K562 treated with DMSO at 1 percent for 4 hours (cell line): ENCODE results near the gene ZNF529. TPM values are rescaled to one million over a fixed set of nuclear protein-coding genes. Genes with fewer than 3 reads are reported as not detected.

Experiments
- total RNA-seq: library from RNA; unstranded; fragments of 300-600 nt; gene quantifications from 2 replicates; pipeline ENCODE4 v1.2.3, GENCODE V29; 2022; ENCODE audit not compliant: insufficient read depth

Gene ZNF529
- total RNA-seq = 1.9 and 3.1 TPM in 2 replicates

GRCh38 chr19:36573020-36573894 is at the start of gene ZNF529:
TSS of gene ZNF529 (minus strand) at chr19:36573292. CDS start at chr19:36572346, 946 bp downstream.

GRCh38 chr19:36605101-36605876 is 32.2 kb upstream of the ZNF529 start, which contains the start of gene ZNF382:
TSS of gene ZNF382 (plus strand) at chr19:36605313. CDS start at chr19:36609915, 4,602 bp downstream.

GRCh38 chr19:36528194-36528920 is 44.7 kb downstream of the ZNF529 start, which contains the start of gene ZNF260:
TSS of gene ZNF260 (minus strand) at chr19:36528271. CDS start at chr19:36515238, 13,033 bp downstream.

Other genes with a start within 250 kb of the ZNF529 start
- 0.19 and 0.25 TPM in 2 replicates for gene ZFP14, start 194.1 kb downstream of the ZNF529 start, total RNA-seq
- 0.81 and 1.5 TPM in 2 replicates for gene ZFP82, start 154.6 kb downstream of the ZNF529 start, total RNA-seq
- 4.1 and 9.2 TPM in 2 replicates for gene ZNF566, start 83.7 kb downstream of the ZNF529 start, total RNA-seq
- gene ZNF260, start 45.0 kb downstream of the ZNF529 start, total RNA-seq = 2.7 and 3.4 TPM in 2 replicates
- 0.28 TPM in 1 of 2 replicates, not detected in the other for gene ZNF382, start 32.0 kb upstream of the ZNF529 start, total RNA-seq
- not detected in 2 replicates for gene ZNF461, start 93.5 kb upstream of the ZNF529 start, total RNA-seq
- 2.7 and 3.7 TPM in 2 replicates for gene ZNF567, start 114.3 kb upstream of the ZNF529 start, total RNA-seq
- gene ZNF850, start 199.5 kb upstream of the ZNF529 start, total RNA-seq = 1.3 TPM in 2 replicates